ENCODE data around the gene CCDC81. TPM values are rescaled to one million over a fixed set of nuclear protein-coding genes. Genes with fewer than 3 reads are reported as not detected.

CCDC81 gene
- polyA plus RNA-seq, 1 donor (not counting 4 experiments of a cell fraction or from before 2014, with no cell fraction given), result 0.42 TPM

DNA sequence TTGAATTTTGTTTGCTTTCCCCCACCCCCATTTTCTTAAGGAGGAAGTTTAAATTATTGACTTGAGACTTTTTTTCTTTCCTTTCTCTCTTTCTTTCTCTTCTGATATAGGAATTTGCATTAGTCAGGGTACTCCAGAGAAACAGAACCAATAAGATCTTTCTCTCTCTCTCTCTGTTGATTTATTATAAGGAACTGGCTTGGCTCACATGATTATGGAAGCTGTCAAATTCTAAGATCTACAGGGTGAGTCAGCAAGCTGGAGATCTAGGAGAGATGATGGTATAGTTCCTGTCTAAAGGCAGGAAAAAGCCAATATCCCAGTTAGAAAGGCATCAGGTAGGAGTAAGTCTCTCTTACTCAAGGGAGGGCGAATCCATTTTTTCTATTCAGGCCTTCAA is 64.0 kb downstream of the CCDC81 start:
- Histone ChIP-seq H3K9me1 (ENCODE audit: control insufficient read depth, extremely low read depth, insufficient read depth, low read length) (no peaks in the 10 kb centered on the region), H3K4me3 (ENCODE audit: control insufficient read depth in 2 of 3, extremely low read depth in 1 of 3, insufficient read depth in 2 of 3, low read depth in 1 of 3, low read length in 3 of 3) (no peak overlapping the region), H3K9me3 (ENCODE audit: control insufficient read depth, low read depth, low read length) (no peaks in the 10 kb centered on the region), H3K79me2 (ENCODE audit: control insufficient read depth, insufficient read depth, low read length) (no peaks in the 10 kb centered on the region), H3K27me3 (ENCODE audit: control insufficient read depth, extremely low read depth, insufficient read depth, low read length) (no peaks in the 10 kb centered on the region), H3K36me3 (ENCODE audit: control insufficient read depth in 2 of 2, extremely low read depth in 1 of 2, insufficient read depth in 2 of 2, low read length in 2 of 2) (no peaks in the 10 kb centered on the region), H3K4me1 (ENCODE audit: control insufficient read depth, extremely low read depth, insufficient read depth, low read length) (no peaks in the 10 kb centered on the region), H4K20me1 (ENCODE audit: control insufficient read depth, extremely low read depth, insufficient read depth, low read length) (no peaks in the 10 kb centered on the region), H2AFZ (ENCODE audit: control insufficient read depth, low read length) (no peak overlapping the region), H3K9ac (ENCODE audit: control insufficient read depth, extremely low read depth, insufficient read depth, low read length) (no peak overlapping the region), H3K27ac (ENCODE audit: control insufficient read depth, insufficient read depth, low read length) (no peak overlapping the region), H3K4me2 (ENCODE audit: control insufficient read depth, extremely low read depth, insufficient read depth, low read depth, low read length) (no peak overlapping the region)
- dilution Hi-C loops (cut with MboI; ENCODE audit: extremely low pct_ligation_motif_present, low sequenced_read_pairs), result no loop called here
- no peak for FAIRE-seq
- DNase-seq (ENCODE audit: low read depth, low spot score), result no peak
- no peak for TF ChIP-seq EZH2 (IDR thresholded peaks at IDR 0.05; ENCODE audit: low read length)
- no peak for TF ChIP-seq CTCF (optimal IDR thresholded peaks at IDR 0.05 in 1 of 3, IDR thresholded peaks at IDR 0.05 in 1 of 3, conservative IDR thresholded peaks at IDR 0.05 in 1 of 3; ENCODE audit: extremely low read depth in 1 of 3, insufficient read depth in 2 of 3, low read length in 3 of 3)

DNA sequence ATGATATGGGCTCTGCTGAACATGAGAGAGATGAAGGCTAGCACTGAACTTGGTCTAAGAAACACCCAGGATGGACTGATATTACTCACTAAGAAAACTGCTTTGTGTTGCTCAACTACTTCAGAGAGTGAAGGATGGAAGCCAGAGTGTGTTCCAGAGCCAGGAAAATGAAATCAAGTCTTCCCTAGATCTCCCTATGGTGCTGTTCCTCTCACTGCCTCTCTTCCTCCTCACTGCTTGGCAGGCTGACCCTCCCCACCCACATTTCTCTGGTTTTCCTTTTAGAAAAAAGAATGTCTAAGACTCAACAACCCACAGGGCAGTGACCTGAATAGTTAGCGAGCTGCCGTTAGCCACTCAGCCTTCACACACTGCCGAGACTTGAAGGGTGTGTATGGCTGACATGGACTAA is 65.6 kb downstream of the CCDC81 start:
- H2AFZ ChIP-seq (ENCODE audit: control insufficient read depth, low read length), result no peak overlapping the region

More for the DNA sequence above, 65.6 kb downstream of the CCDC81 start:
- Histone ChIP-seq H3K9me3 (ENCODE audit: control insufficient read depth, low read depth, low read length) (no peaks in the 10 kb centered on the region), H3K9ac (ENCODE audit: control insufficient read depth, extremely low read depth, insufficient read depth, low read length) (no peak overlapping the region), H3K36me3 (ENCODE audit: control insufficient read depth in 2 of 2, extremely low read depth in 1 of 2, insufficient read depth in 2 of 2, low read length in 2 of 2) (no peaks in the 10 kb centered on the region), H3K4me2 (ENCODE audit: control insufficient read depth, extremely low read depth, insufficient read depth, low read depth, low read length) (no peak overlapping the region), H3K9me1 (ENCODE audit: control insufficient read depth, extremely low read depth, insufficient read depth, low read length) (no peaks in the 10 kb centered on the region), H3K27ac (ENCODE audit: control insufficient read depth, insufficient read depth, low read length) (no peak overlapping the region), H3K27me3 (ENCODE audit: control insufficient read depth, extremely low read depth, insufficient read depth, low read length) (no peaks in the 10 kb centered on the region), H3K4me3 (ENCODE audit: control insufficient read depth in 2 of 3, extremely low read depth in 1 of 3, insufficient read depth in 2 of 3, low read depth in 1 of 3, low read length in 3 of 3) (no peak overlapping the region), H4K20me1 (ENCODE audit: control insufficient read depth, extremely low read depth, insufficient read depth, low read length) (no peaks in the 10 kb centered on the region), H3K4me1 (ENCODE audit: control insufficient read depth, extremely low read depth, insufficient read depth, low read length) (no peaks in the 10 kb centered on the region), H3K79me2 (ENCODE audit: control insufficient read depth, insufficient read depth, low read length) (no peaks in the 10 kb centered on the region)
- TF ChIP-seq EZH2 (IDR thresholded peaks at IDR 0.05; ENCODE audit: low read length) (no peak), CTCF (optimal IDR thresholded peaks at IDR 0.05 in 1 of 3, IDR thresholded peaks at IDR 0.05 in 1 of 3, conservative IDR thresholded peaks at IDR 0.05 in 1 of 3; ENCODE audit: extremely low read depth in 1 of 3, insufficient read depth in 2 of 3, low read length in 3 of 3) (no peak)
- dilution Hi-C loops (cut with MboI; ENCODE audit: extremely low pct_ligation_motif_present, low sequenced_read_pairs), result no loop called here
- FAIRE-seq (no peak), DNase-seq (ENCODE audit: low read depth, low spot score) (no peak)
